WTC11 (cell line): ENCODE results near the gene MRTFA. TPM values are rescaled to one million over a fixed set of nuclear protein-coding genes. Genes with fewer than 3 reads are reported as not detected.

Experiments used
- ATAC-seq: fragments of 200-7000 bp; cut with Tn5 transposase; 2 replicates; pipeline ENCODE4 v1.10.0; 2021; ENCODE audit warnings: mild to moderate bottlenecking, moderate library complexity
- CTCF ChIA-PET: fragments of 300-600 bp; sonication (Branson Sonifier 250); formaldehyde crosslinking; loops from one replicate; lab custom pipeline; 2021; ENCODE audit warnings: antibody characterized with exemption; lab: Charles Lee
- POLR2A ChIA-PET: fragments of 350-600 bp; sonication (Branson Sonifier 250); formaldehyde crosslinking; loops from one replicate; lab custom pipeline; 2021; ENCODE audit warnings: antibody characterized with exemption; lab: Charles Lee
- DNase-seq: peaks from one replicate; pipeline ENCODE4 v3.0.0; 2021; ENCODE audit warnings: low spot score
- H3K27ac Mint-ChIP-seq: 2 replicates; pipeline ENCODE4 v1.8.0; 2021; ENCODE audit warnings: mixed read lengths
- H3K27me3 Mint-ChIP-seq: 2 replicates; pipeline ENCODE4 v1.8.0; 2021; ENCODE audit warnings: low read depth, mild to moderate bottlenecking, moderate library complexity, mixed read lengths
- H3K36me3 Mint-ChIP-seq: 2 replicates; pipeline ENCODE4 v1.8.0; 2021; ENCODE audit warnings: mixed read lengths
- H3K4me1 Mint-ChIP-seq: 2 replicates; pipeline ENCODE4 v1.8.0; 2022; ENCODE audit warnings: mixed read lengths
- H3K4me3 Mint-ChIP-seq: 2 replicates; pipeline ENCODE4 v1.8.0; 2021; ENCODE audit warnings: mild to moderate bottlenecking, moderate library complexity, mixed read lengths
- H3K9me3 Mint-ChIP-seq: 2 replicates; pipeline ENCODE4 v1.8.0; 2021; ENCODE audit warnings: mixed read lengths
- CREB1 ChIP-seq: sonication (generic); formaldehyde crosslinking; IDR thresholded peaks from 2 replicates; pipeline ENCODE4 v1.8.0; 2023; ENCODE audit warnings: mild to moderate bottlenecking, missing genetic modification reagents
- FOXK1 ChIP-seq: sonication (generic); formaldehyde crosslinking; IDR thresholded peaks from 2 replicates; pipeline ENCODE4 v1.8.0; 2022; ENCODE audit warnings: mild to moderate bottlenecking, moderate library complexity, missing genetic modification reagents
- GTF2I ChIP-seq: fragments of 250-450 bp; sonication (Bioruptor Pico); conservative IDR thresholded peaks from 2 replicates; pipeline ENCODE4 v1.4.0; 2021; ENCODE audit warnings: mild to moderate bottlenecking
- HMGA2 ChIP-seq: fragments of 250-450 bp; sonication (Bioruptor Pico); IDR thresholded peaks from 2 replicates; pipeline ENCODE4 v1.4.0; 2021; ENCODE audit warnings: mild to moderate bottlenecking, moderate library complexity
- JUN ChIP-seq: sonication (generic); formaldehyde crosslinking; IDR thresholded peaks from 2 replicates; pipeline ENCODE4 v1.8.0; 2023; ENCODE audit warnings: mild to moderate bottlenecking, missing genetic modification reagents
- NFE2L1 ChIP-seq: sonication (generic); formaldehyde crosslinking; IDR thresholded peaks from 2 replicates; pipeline ENCODE4 v1.8.1; 2023; ENCODE audit warnings: missing genetic modification reagents
- NFYB ChIP-seq: sonication (generic); formaldehyde crosslinking; conservative IDR thresholded peaks from 2 replicates; pipeline ENCODE4 v1.8.0; 2022; ENCODE audit warnings: low read depth, missing genetic modification reagents
- NR2C2 ChIP-seq: sonication (generic); formaldehyde crosslinking; IDR thresholded peaks from 2 replicates; pipeline ENCODE4 v1.8.0; 2022; ENCODE audit warnings: mild to moderate bottlenecking, missing genetic modification reagents
- SMAD4 ChIP-seq: sonication (generic); formaldehyde crosslinking; IDR thresholded peaks from 2 replicates; pipeline ENCODE4 v1.8.0; 2022; ENCODE audit warnings: mild to moderate bottlenecking, missing genetic modification reagents
- SP1 ChIP-seq: sonication (generic); formaldehyde crosslinking; conservative IDR thresholded peaks from 2 replicates; pipeline ENCODE4 v1.8.1; 2022; ENCODE audit warnings: missing genetic modification reagents
- TEAD1 ChIP-seq: sonication (generic); formaldehyde crosslinking; IDR thresholded peaks from 2 replicates; pipeline ENCODE4 v1.8.0; 2022; ENCODE audit warnings: mild to moderate bottlenecking, missing genetic modification reagents
- ZNF396 ChIP-seq: fragments of 250-450 bp; sonication (Bioruptor Pico); IDR thresholded peaks from 2 replicates; pipeline ENCODE4 v1.8.0; 2021; ENCODE audit warnings: mild to moderate bottlenecking, moderate library complexity, borderline replicate concordance
- ZNF671 ChIP-seq: fragments of 250-450 bp; sonication (Bioruptor Pico); IDR thresholded peaks from 2 replicates; pipeline ENCODE4 v1.8.0; 2021; ENCODE audit warnings: mild to moderate bottlenecking
- total RNA-seq: library from RNA; stranded (reverse); gene quantifications from 3 replicates; pipeline ENCODE4 v1.2.3, GENCODE V29; 2021
- TF ChIP-seq, protein P1 (sequence below): sonication (generic); formaldehyde crosslinking; IDR thresholded peaks from 2 replicates; pipeline ENCODE4 v1.8.1; 2023; ENCODE audit warnings: mild to moderate bottlenecking, missing genetic modification reagents, moderate library complexity
- TF ChIP-seq, protein P2 (sequence below): sonication (generic); formaldehyde crosslinking; IDR thresholded peaks from 2 replicates; pipeline ENCODE4 v1.8.1; 2023; ENCODE audit warnings: mild to moderate bottlenecking, moderate library complexity, missing genetic modification reagents
- TF ChIP-seq, protein P3 (sequence below): sonication (generic); formaldehyde crosslinking; IDR thresholded peaks from 2 replicates; pipeline ENCODE4 v1.8.1; 2023; ENCODE audit warnings: mild to moderate bottlenecking, missing genetic modification reagents, borderline replicate concordance
- TF ChIP-seq, protein P4 (sequence below): sonication (generic); formaldehyde crosslinking; IDR thresholded peaks from 2 replicates; pipeline ENCODE4 v1.8.0; 2023; ENCODE audit warnings: missing genetic modification reagents, mild to moderate bottlenecking, borderline replicate concordance
- TF ChIP-seq, protein P5 (sequence below): fragments of 250-450 bp; sonication (Bioruptor Pico); IDR thresholded peaks from 2 replicates; pipeline ENCODE4 v1.9.0; 2021; ENCODE audit warnings: mild to moderate bottlenecking
- TF ChIP-seq, protein P6 (sequence below): sonication (generic); formaldehyde crosslinking; IDR thresholded peaks from 2 replicates; pipeline ENCODE4 v1.8.1; 2022; ENCODE audit warnings: missing genetic modification reagents, borderline replicate concordance

The MRTFA gene
- total RNA-seq, 1 experiment from 2014 or later, result 48.4 TPM

DNA sequence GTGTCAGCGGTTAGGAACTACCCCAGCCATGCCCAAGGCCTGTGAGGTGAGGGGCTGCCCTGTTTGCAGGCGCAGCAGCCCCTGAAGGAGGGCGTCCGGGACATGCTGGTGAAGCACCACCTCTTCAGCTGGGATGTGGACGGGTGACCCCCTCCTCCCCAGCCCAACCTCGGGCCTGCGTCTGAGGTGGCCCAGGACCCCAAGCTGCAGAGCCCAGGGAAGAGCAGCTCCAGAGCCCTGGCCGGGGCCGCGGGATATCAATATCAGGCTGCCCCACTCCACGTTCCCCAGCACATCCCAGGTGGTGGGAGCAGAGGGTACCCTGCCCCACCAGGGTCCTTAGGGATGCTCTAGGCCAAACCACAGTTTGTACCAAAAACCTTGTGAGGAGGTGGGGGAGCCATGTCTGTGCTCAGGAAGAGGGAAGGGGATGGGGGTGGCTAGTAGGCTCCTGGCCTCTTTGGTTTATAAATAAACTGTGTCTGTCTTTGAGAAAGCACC, 226.9 kb downstream of the MRTFA start:
- POLR2A ChIA-PET, result no interaction called here
- H3K36me3 Mint-ChIP-seq, result peaks cover 28% of the 10 kb centered on the region
- CTCF ChIA-PET, result interaction anchor here (1.3 to 2.3 kb wide), 3 partner anchors 10 to 27 kb away, joined by 3 to 8 read pairs (median 5); no protein-coding TSS in a partner anchor
- H3K27ac Mint-ChIP-seq, result no peak overlapping the region
- no peak for ATAC-seq
- no peak for DNase-seq
- no peaks in the 10 kb centered on the region for H3K9me3 Mint-ChIP-seq
- no peaks in the 10 kb centered on the region for H3K27me3 Mint-ChIP-seq
- H3K4me3 Mint-ChIP-seq, result no peak overlapping the region
- no peak for TF ChIP-seq NR2C2 (CRISPR knock-in tag)
- no peak for TF ChIP-seq NFYB (CRISPR knock-in tag)
- TF ChIP-seq, protein P1, sequence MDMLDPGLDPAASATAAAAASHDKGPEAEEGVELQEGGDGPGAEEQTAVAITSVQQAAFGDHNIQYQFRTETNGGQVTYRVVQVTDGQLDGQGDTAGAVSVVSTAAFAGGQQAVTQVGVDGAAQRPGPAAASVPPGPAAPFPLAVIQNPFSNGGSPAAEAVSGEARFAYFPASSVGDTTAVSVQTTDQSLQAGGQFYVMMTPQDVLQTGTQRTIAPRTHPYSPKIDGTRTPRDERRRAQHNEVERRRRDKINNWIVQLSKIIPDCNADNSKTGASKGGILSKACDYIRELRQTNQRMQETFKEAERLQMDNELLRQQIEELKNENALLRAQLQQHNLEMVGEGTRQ (CRISPR knock-in tag), result no peak
- TF ChIP-seq, protein P2, sequence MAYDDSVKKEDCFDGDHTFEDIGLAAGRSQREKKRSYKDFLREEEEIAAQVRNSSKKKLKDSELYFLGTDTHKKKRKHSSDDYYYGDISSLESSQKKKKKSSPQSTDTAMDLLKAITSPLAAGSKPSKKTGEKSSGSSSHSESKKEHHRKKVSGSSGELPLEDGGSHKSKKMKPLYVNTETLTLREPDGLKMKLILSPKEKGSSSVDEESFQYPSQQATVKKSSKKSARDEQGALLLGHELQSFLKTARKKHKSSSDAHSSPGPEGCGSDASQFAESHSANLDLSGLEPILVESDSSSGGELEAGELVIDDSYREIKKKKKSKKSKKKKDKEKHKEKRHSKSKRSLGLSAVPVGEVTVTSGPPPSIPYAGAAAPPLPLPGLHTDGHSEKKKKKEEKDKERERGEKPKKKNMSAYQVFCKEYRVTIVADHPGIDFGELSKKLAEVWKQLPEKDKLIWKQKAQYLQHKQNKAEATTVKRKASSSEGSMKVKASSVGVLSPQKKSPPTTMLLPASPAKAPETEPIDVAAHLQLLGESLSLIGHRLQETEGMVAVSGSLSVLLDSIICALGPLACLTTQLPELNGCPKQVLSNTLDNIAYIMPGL (CRISPR knock-in tag), result no peak
- no peak for TF ChIP-seq TEAD1 (CRISPR knock-in tag)
- no peak for TF ChIP-seq CREB1
- no peak for TF ChIP-seq ZNF396 (CRISPR knock-in tag)
- TF ChIP-seq SP1 (CRISPR knock-in tag), result no peak
- TF ChIP-seq, protein P3, sequence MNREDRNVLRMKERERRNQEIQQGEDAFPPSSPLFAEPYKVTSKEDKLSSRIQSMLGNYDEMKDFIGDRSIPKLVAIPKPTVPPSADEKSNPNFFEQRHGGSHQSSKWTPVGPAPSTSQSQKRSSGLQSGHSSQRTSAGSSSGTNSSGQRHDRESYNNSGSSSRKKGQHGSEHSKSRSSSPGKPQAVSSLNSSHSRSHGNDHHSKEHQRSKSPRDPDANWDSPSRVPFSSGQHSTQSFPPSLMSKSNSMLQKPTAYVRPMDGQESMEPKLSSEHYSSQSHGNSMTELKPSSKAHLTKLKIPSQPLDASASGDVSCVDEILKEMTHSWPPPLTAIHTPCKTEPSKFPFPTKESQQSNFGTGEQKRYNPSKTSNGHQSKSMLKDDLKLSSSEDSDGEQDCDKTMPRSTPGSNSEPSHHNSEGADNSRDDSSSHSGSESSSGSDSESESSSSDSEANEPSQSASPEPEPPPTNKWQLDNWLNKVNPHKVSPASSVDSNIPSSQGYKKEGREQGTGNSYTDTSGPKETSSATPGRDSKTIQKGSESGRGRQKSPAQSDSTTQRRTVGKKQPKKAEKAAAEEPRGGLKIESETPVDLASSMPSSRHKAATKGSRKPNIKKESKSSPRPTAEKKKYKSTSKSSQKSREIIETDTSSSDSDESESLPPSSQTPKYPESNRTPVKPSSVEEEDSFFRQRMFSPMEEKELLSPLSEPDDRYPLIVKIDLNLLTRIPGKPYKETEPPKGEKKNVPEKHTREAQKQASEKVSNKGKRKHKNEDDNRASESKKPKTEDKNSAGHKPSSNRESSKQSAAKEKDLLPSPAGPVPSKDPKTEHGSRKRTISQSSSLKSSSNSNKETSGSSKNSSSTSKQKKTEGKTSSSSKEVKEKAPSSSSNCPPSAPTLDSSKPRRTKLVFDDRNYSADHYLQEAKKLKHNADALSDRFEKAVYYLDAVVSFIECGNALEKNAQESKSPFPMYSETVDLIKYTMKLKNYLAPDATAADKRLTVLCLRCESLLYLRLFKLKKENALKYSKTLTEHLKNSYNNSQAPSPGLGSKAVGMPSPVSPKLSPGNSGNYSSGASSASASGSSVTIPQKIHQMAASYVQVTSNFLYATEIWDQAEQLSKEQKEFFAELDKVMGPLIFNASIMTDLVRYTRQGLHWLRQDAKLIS (CRISPR knock-in tag), result no peak
- TF ChIP-seq, protein P4, sequence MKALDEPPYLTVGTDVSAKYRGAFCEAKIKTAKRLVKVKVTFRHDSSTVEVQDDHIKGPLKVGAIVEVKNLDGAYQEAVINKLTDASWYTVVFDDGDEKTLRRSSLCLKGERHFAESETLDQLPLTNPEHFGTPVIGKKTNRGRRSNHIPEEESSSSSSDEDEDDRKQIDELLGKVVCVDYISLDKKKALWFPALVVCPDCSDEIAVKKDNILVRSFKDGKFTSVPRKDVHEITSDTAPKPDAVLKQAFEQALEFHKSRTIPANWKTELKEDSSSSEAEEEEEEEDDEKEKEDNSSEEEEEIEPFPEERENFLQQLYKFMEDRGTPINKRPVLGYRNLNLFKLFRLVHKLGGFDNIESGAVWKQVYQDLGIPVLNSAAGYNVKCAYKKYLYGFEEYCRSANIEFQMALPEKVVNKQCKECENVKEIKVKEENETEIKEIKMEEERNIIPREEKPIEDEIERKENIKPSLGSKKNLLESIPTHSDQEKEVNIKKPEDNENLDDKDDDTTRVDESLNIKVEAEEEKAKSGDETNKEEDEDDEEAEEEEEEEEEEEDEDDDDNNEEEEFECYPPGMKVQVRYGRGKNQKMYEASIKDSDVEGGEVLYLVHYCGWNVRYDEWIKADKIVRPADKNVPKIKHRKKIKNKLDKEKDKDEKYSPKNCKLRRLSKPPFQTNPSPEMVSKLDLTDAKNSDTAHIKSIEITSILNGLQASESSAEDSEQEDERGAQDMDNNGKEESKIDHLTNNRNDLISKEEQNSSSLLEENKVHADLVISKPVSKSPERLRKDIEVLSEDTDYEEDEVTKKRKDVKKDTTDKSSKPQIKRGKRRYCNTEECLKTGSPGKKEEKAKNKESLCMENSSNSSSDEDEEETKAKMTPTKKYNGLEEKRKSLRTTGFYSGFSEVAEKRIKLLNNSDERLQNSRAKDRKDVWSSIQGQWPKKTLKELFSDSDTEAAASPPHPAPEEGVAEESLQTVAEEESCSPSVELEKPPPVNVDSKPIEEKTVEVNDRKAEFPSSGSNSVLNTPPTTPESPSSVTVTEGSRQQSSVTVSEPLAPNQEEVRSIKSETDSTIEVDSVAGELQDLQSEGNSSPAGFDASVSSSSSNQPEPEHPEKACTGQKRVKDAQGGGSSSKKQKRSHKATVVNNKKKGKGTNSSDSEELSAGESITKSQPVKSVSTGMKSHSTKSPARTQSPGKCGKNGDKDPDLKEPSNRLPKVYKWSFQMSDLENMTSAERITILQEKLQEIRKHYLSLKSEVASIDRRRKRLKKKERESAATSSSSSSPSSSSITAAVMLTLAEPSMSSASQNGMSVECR (CRISPR knock-in tag), result no peak
- TF ChIP-seq HMGA2 (CRISPR knock-in tag), result no peak
- no peak for TF ChIP-seq ZNF671
- no peak for TF ChIP-seq NFE2L1
- TF ChIP-seq FOXK1, result no peak
- TF ChIP-seq, protein P5, sequence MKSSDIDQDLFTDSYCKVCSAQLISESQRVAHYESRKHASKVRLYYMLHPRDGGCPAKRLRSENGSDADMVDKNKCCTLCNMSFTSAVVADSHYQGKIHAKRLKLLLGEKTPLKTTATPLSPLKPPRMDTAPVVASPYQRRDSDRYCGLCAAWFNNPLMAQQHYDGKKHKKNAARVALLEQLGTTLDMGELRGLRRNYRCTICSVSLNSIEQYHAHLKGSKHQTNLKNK, result no peak
- TF ChIP-seq GTF2I (CRISPR knock-in tag), result no peak
- TF ChIP-seq, protein P6, sequence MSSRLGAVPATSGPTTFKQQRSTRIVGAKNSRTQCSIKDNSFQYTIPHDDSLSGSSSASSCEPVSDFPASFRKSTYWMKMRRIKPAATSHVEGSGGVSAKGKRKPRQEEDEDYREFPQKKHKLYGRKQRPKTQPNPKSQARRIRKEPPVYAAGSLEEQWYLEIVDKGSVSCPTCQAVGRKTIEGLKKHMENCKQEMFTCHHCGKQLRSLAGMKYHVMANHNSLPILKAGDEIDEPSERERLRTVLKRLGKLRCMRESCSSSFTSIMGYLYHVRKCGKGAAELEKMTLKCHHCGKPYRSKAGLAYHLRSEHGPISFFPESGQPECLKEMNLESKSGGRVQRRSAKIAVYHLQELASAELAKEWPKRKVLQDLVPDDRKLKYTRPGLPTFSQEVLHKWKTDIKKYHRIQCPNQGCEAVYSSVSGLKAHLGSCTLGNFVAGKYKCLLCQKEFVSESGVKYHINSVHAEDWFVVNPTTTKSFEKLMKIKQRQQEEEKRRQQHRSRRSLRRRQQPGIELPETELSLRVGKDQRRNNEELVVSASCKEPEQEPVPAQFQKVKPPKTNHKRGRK (CRISPR knock-in tag), result no peak
- TF ChIP-seq SMAD4 (CRISPR knock-in tag), result no peak
- TF ChIP-seq JUN (CRISPR knock-in tag), result no peak
- no peaks in the 10 kb centered on the region for H3K4me1 Mint-ChIP-seq
